ENCODE data around the gene GNGT1. TPM values are rescaled to one million over a fixed set of nuclear protein-coding genes. Genes with fewer than 3 reads are reported as not detected.

GNGT1 gene
- total and polyA plus RNA-seq, 4 donors: not detected

DNA sequence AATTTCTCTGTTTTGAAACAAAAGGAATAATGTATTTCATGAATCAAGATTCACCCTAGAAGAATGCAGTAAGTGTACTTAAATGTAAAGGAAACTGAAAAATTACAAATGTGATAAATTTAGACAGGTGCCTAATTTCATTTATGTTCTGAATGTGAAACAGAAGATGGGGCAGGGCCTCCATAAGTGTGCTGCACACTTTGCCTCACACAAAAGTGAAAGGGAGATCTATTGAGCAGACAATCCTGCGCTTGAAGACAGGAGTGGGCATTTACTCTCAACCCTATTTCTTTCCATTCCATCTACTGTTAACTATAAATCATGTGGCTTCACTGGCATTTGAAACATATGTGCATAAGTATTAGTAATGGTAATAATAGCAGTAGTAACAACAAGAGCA, 51.4 kb downstream of the GNGT1 start (continued):
- TF ChIP-seq EGR1 (IDR thresholded peaks at IDR 0.05; ENCODE audit: low read depth in 2 of 2) (no peak), HNF4A (conservative IDR thresholded peaks at IDR 0.05) (no peak), RXRA (IDR thresholded peaks at IDR 0.05) (no peak), SP1 (IDR thresholded peaks at IDR 0.05) (no peak)

- no peaks in the 10 kb centered on the region for H3K36me3 ChIP-seq (ENCODE audit: control insufficient read depth in 4 of 4, insufficient read depth in 3 of 4, low read depth in 1 of 4, low read length in 3 of 4)
- no peak for DNase-seq (ENCODE audit: low spot score)
- no peak overlapping the region for H3K27ac ChIP-seq (ENCODE audit: low read depth in 1 of 2, low read length in 2 of 2)
- 92% methylated on average over 3 of the region's 3 CpGs for WGBS
- TF ChIP-seq JUND (IDR thresholded peaks at IDR 0.05) (no peak), RXRA (IDR thresholded peaks at IDR 0.05) (no peak), RAD21 (IDR thresholded peaks at IDR 0.05) (no peak), TAF1 (conservative IDR thresholded peaks at IDR 0.05) (no peak), FOXA1 (IDR thresholded peaks at IDR 0.05) (no peak), ATF3 (IDR thresholded peaks at IDR 0.05) (no peak), SP1 (IDR thresholded peaks at IDR 0.05) (no peak), FOXA2 (IDR thresholded peaks at IDR 0.05) (no peak), HNF4G (IDR thresholded peaks at IDR 0.05) (no peak), NR2F2 (IDR thresholded peaks at IDR 0.05) (no peak)
- H3K4me1 ChIP-seq (ENCODE audit: control insufficient read depth in 4 of 4, insufficient read depth in 4 of 4, low read length in 3 of 4): no peaks in the 10 kb centered on the region
- no peak overlapping the region for H3K9ac ChIP-seq (ENCODE audit: low read depth in 1 of 2, low read length in 2 of 2)
- no peak overlapping the region for H3K4me3 ChIP-seq (ENCODE audit: low read depth in 1 of 3, low read length in 3 of 3)
- H3K27me3 ChIP-seq (ENCODE audit: control insufficient read depth in 4 of 4, insufficient read depth in 4 of 4, low read length in 3 of 4): no peaks in the 10 kb centered on the region
- H3K9me3 ChIP-seq (ENCODE audit: control insufficient read depth in 4 of 4, low read length in 3 of 4): no peaks in the 10 kb centered on the region
Observed at GRCh38 chr7:93958216-93958615, 51.8 kb downstream of the GNGT1 start.

DNA sequence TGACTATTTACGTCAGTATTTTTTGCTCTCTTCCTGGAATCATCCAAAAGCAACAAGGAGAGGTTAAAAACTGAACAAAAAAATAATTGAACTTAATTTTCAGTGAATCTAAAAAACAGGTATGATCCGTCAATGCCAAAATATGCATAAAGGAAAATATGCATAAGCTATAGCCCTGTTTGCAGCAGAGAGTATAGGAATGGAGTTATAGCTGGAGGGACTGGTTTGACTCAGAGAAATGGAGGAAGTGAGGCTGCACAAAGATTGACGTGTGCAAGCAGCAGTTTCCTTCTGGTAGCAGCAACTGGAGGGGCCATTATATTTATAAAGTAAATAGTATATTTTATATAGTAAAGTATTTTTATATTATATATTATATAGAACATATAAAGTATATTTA, 52.3 kb downstream of the GNGT1 start:
- Histone ChIP-seq H3K9me3 (ENCODE audit: control insufficient read depth in 4 of 4, low read length in 3 of 4) (no peaks in the 10 kb centered on the region), H3K4me1 (ENCODE audit: control insufficient read depth in 4 of 4, insufficient read depth in 4 of 4, low read length in 3 of 4) (no peaks in the 10 kb centered on the region), H3K9ac (ENCODE audit: low read depth in 1 of 2, low read length in 2 of 2) (no peak overlapping the region), H3K4me3 (ENCODE audit: low read depth in 1 of 3, low read length in 3 of 3) (no peak overlapping the region), H3K36me3 (ENCODE audit: control insufficient read depth in 4 of 4, insufficient read depth in 3 of 4, low read depth in 1 of 4, low read length in 3 of 4) (no peaks in the 10 kb centered on the region), H3K27me3 (ENCODE audit: control insufficient read depth in 4 of 4, insufficient read depth in 4 of 4, low read length in 3 of 4) (no peaks in the 10 kb centered on the region), H3K27ac (ENCODE audit: low read depth in 1 of 2, low read length in 2 of 2) (no peak overlapping the region)
- DNase-seq (ENCODE audit: low spot score): no peak
- WGBS: 91% methylated on average over 3 of the region's 3 CpGs
- TF ChIP-seq, protein P1, sequence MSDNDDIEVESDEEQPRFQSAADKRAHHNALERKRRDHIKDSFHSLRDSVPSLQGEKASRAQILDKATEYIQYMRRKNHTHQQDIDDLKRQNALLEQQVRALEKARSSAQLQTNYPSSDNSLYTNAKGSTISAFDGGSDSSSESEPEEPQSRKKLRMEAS (IDR thresholded peaks at IDR 0.05): no peak
- TF ChIP-seq CTCF (IDR thresholded peaks at IDR 0.05; ENCODE audit: low read depth, low read length, missing input control): no peak
- TF ChIP-seq ZBTB33 (IDR thresholded peaks at IDR 0.05): no peak
- no peak for TF ChIP-seq FOXA1 (IDR thresholded peaks at IDR 0.05)
- TF ChIP-seq FOXA2 (IDR thresholded peaks at IDR 0.05): no peak
- no peak for TF ChIP-seq ATF3 (IDR thresholded peaks at IDR 0.05)
- no peak for TF ChIP-seq GABPA (IDR thresholded peaks at IDR 0.05 in 1 of 2, conservative IDR thresholded peaks at IDR 0.05 in 1 of 2)
- no peak for TF ChIP-seq JUND (IDR thresholded peaks at IDR 0.05)
- TF ChIP-seq RAD21 (IDR thresholded peaks at IDR 0.05): no peak
- no peak for TF ChIP-seq NR2F2 (IDR thresholded peaks at IDR 0.05)
- TF ChIP-seq EGR1 (IDR thresholded peaks at IDR 0.05; ENCODE audit: low read depth in 2 of 2): no peak

Small RNA genes within 50 kb of the gene (small RNA-seq; reads per million reads assigned to genes)
- not detected for gene AC002076.2

Other genes with a start within 250 kb of the GNGT1 start
- 1 to 10 TPM; 1.5 to 9.1 TPM for gene TFPI2, start 15.8 kb upstream of the GNGT1 start, total RNA-seq
- 1 to 10 TPM; 1.4 to 5.7 TPM for gene TFPI2, start 15.8 kb upstream of the GNGT1 start, polyA plus RNA-seq
- 1 to 10 TPM; 4.0 to 5.2 TPM for gene GNG11, start 15.2 kb downstream of the GNGT1 start, total RNA-seq
- gene GNG11, start 15.2 kb downstream of the GNGT1 start, polyA plus RNA-seq: 10 to 100 TPM in 1 of 2 donors, 1 to 10 TPM in 1; 7.0 to 11.1 TPM
- 10 to 100 TPM; 12.7 to 23.9 TPM for gene BET1, start 97.8 kb downstream of the GNGT1 start, total RNA-seq
- 10 to 100 TPM; 14.2 to 18.1 TPM for gene BET1, start 97.8 kb downstream of the GNGT1 start, polyA plus RNA-seq

Measured in liver (tissue), 10 donors.